Fibroblast of mammary gland (primary cell): ENCODE measurements around the gene LAGE3.

Source experiments
- DNase-seq: peaks from one replicate; pipeline ENCODE4 v3.0.0-alpha.2; 2010; ENCODE audit warnings: low read depth
- H3K4me3 ChIP-seq: 2 replicates; pipeline ENCODE4 v1.5.1; 2011; ENCODE audit warnings: low read depth, mild to moderate bottlenecking, low read length, moderate library complexity; ENCODE audit not compliant: control insufficient read depth
- CTCF ChIP-seq: conservative IDR thresholded peaks from 2 replicates; pipeline ENCODE4 v1.5.1; 2011; ENCODE audit warnings: low read depth, low read length, inconsistent platforms; ENCODE audit not compliant: control insufficient read depth, insufficient read depth

LAGE3 gene

DNA sequence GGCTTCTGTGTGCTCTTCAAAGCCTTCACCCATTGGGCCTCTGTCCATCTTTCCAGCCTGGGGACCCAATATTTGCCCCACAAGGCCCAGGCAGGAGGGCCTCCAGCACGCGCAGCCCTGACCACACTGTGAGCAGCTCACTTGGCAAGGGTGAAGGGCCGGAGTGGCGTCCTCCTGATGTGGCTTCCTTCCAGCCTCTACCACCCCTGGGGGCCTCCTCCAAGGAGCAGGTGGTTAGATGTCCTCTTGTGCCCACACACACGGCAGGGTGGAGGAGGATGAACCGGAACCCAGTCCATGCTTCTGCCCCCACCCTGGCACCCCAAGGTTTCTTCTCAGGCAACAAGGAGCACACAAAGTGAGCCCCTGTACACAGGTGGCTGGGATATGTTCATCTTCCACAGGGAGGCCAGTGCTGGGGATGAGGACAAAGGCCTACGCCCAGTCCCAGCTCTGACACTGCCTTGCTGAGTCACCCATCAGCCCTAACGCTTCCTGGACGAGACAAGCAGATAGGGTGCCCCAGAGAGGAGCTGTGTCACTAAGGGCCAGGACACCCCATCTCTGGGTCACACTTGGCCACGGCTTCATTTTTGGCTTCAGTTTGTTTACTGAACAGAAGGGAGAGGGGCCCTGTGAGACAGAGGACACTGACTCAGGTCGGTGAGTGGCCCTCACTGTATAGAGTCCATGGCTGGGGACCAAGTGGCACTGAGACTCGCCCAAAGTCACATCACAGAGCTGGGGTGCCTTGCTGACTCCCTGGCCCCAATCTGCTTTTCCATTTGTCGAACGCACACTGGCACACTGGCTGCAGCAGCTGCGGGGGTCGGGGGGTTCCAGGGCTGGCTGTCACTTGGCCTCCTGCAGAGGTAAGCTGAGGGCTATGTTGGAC lies 5.4 kb upstream of the LAGE3 start:
- DNase-seq = peak; percentile 20

DNA sequence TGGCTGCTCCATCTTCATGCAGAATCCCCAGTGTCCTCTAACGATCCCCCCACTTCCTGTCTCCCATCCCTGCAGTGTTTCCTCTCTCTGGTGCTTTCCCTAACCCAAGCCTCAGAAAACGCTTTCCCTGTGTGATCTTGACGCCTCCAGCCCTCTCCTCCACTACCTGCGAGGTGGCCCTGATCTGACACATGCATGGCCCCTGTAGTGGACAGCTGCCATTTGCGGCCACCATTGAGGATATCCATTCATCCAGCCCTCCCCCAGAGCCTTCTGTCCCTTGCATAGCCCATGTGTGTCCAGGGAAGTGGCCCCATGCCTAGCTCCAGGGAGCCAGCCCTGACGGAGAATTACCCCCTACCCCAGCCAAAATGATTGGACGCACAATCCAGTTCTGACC lies 4.2 kb upstream of the LAGE3 start:
- H3K4me3 ChIP-seq = no peak overlapping the region
- no peak for TF ChIP-seq CTCF
- DNase-seq = no peak

More for the DNA sequence above, 5.4 kb upstream of the LAGE3 start:
- H3K4me3 ChIP-seq = no peak overlapping the region
- TF ChIP-seq CTCF = no peak

DNA sequence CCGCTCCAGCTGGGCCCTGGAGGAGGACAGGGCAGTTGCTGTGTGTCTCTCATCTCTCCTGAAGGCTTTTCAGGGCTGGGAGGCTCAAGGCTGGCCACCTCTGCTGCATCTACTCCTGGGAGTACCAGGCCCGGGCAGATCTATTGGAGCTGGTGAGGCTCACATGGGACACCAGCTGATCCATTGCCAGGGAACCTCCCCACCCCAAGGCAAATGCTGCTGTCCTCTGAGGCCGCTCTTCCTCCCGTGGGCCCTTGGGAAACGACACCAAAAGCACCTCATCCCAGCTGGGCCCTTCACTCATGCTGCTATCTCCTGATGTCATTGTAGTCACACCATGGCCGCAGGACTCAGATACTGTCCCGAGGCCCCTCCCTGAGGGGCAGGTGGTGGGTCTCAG lies 3.7 kb upstream of the LAGE3 start:
- no peak for DNase-seq
- TF ChIP-seq CTCF = no peak
- no peak overlapping the region for H3K4me3 ChIP-seq

GRCh38 chrX:154481911-154482601 lies 3.0 kb upstream of the LAGE3 start:
- no peak for DNase-seq
- H3K4me3 ChIP-seq = no peak overlapping the region
- TF ChIP-seq CTCF = no peak

GRCh38 chrX:154481195-154481594 lies 2.1 kb upstream of the LAGE3 start:
- DNase-seq = no peak
- no peak for TF ChIP-seq CTCF
- H3K4me3 ChIP-seq = no peak overlapping the region

DNA sequence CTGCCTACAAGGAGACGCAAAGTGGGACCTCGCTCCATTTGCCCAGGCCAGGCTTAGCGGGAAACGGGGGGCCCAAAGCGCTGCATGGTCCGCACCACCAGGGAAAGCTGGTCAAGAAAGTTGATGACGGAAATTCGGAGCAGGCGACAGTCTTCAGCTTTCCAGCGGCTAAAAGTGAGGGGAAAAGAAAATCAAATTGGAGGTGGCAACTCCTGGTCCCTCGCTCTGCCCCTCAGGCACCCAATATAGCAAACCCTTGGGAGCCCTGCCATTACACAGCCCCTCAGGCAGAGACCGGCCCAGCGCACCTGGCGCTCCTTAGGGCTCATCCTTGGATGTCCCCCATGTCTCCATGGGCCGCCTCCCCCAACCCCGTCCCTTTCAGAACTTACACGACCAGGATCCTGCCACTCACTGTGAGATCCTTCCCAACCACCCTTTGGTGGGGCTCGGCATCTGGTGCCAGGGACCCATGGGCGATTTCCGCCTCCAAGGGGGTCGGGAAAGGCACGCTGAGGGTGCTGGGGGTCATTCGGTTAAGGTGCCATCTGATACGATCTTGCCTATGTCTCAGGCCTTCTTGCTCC lies 1.1 kb downstream of the LAGE3 start:
- peak overlapping the region; percentile 49 for H3K4me3 ChIP-seq
- no peak for DNase-seq
- no peak for TF ChIP-seq CTCF
